GM12878 (cell line): ENCODE data around the gene DUS4L. TPM values are rescaled to one million over a fixed set of nuclear protein-coding genes. Genes with fewer than 3 reads are reported as not detected.

Source experiments
- ATAC-seq: fragments of 200-7000 bp; cut with Tn5 transposase; 3 replicates; pipeline ENCODE4 v1.9.1; 2020; ENCODE audit warnings: mild to moderate bottlenecking, moderate library complexity
- BruUV-seq: library from RNA; stranded (reverse); fragments of 400-500 nt; replicated peaks from 2 replicates; lab custom pipeline; 2021; lab: Mats Ljungman, UMichigan
- CTCF ChIA-PET: fragments of 300-600 bp; sonication (Branson Sonifier 250); formaldehyde crosslinking; extraction: SDS; loops from one replicate; lab custom pipeline; 2021; ENCODE audit warnings: inconsistent platforms; lab: Yijun Ruan, JAX
- POLR2A ChIA-PET: fragments of 350-600 bp; formaldehyde crosslinking; extraction: SDS; loops from one replicate; lab custom pipeline; 2021; ENCODE audit warnings: inconsistent platforms; lab: Charles Lee
- RAD21 ChIA-PET: fragments of 300-600 bp; sonication (Branson Sonifier 250); formaldehyde crosslinking; loops from one replicate; lab custom pipeline; 2023; ENCODE audit warnings: antibody characterized with exemption; ENCODE audit not compliant: unreplicated experiment; lab: Charles Lee
- SMC1A ChIA-PET: fragments of 300-600 bp; sonication (Branson Sonifier 250); formaldehyde crosslinking; loops from one replicate; lab custom pipeline; 2023; ENCODE audit not compliant: unreplicated experiment, uncharacterized antibody; lab: Charles Lee
- DNase-seq: peaks from one replicate; pipeline ENCODE4 v3.0.0-alpha.2; 2011; ENCODE audit warnings: low read depth, low spot score
- FAIRE-seq: peaks from 3 replicates; lab custom pipeline; 2011; peaks lifted over from hg19 to GRCh38; lab: Jason Lieb, UNC
- H2AFZ ChIP-seq: 2 replicates; pipeline ENCODE4 v1.6.0; 2011; ENCODE audit warnings: low read depth, low read length, control low read depth; ENCODE audit not compliant: control insufficient read depth
- H3K27ac ChIP-seq: 2 replicates; pipeline ENCODE4 v1.5.1; 2011; ENCODE audit warnings: control low read depth; ENCODE audit not compliant: control insufficient read depth, insufficient read depth
- H3K27me3 ChIP-seq, 2 experiments: replicated peaks in 1 of 2; 2 replicates each; pipeline versions ENCODE4 v1.6.0 to v1.6.1; 2011; ENCODE audit warnings: low read length in 1 of 2; ENCODE audit not compliant: control insufficient read depth in 2 of 2, insufficient read depth in 2 of 2
- H3K36me3 ChIP-seq, 2 experiments: 2 replicates each; pipeline ENCODE4 v1.5.1; 2011; ENCODE audit warnings: low read length in 1 of 2; ENCODE audit not compliant: control insufficient read depth in 2 of 2, insufficient read depth in 2 of 2
- H3K4me1 ChIP-seq: 2 replicates; pipeline ENCODE4 v1.6.1; 2011; ENCODE audit warnings: mild to moderate bottlenecking, low read length, moderate library complexity, mixed read lengths; ENCODE audit not compliant: control insufficient read depth, insufficient read depth
- H3K4me2 ChIP-seq: 2 replicates; pipeline ENCODE4 v1.6.0; 2011; ENCODE audit warnings: control low read depth; ENCODE audit not compliant: control insufficient read depth, insufficient read depth
- H3K4me3 ChIP-seq: fragments of 200-600 bp; sonication (generic); 2 replicates; pipeline ENCODE4 v1.5.1; 2016
- H3K79me2 ChIP-seq: 2 replicates; pipeline ENCODE4 v1.6.0; 2011; ENCODE audit warnings: low read length; ENCODE audit not compliant: control insufficient read depth, insufficient read depth
- H3K9ac ChIP-seq: 2 replicates; pipeline ENCODE4 v1.8.0; 2011; ENCODE audit warnings: low read length, control low read depth, mixed read lengths; ENCODE audit not compliant: control insufficient read depth, insufficient read depth
- H3K9me3 ChIP-seq: replicated peaks from 3 replicates; pipeline ENCODE4 v1.5.1; 2011; ENCODE audit warnings: mild to moderate bottlenecking, low read length; ENCODE audit not compliant: control insufficient read depth, insufficient read depth
- H4K20me1 ChIP-seq: 2 replicates; pipeline ENCODE4 v1.6.0; 2011; ENCODE audit not compliant: control insufficient read depth, insufficient read depth
- CUX1 ChIP-seq: IDR thresholded peaks from 2 replicates; pipeline ENCODE4 v1.6.1; 2012; ENCODE audit warnings: improper control_type of control experiment, low read depth, low read length; ENCODE audit not compliant: insufficient replicate concordance
- NKRF ChIP-seq: fragments of 450-650 bp; conservative IDR thresholded peaks from 2 replicates; pipeline ENCODE4 v1.6.1; 2017; ENCODE audit warnings: mild to moderate bottlenecking, moderate library complexity
- SMAD5 ChIP-seq: IDR thresholded peaks from 2 replicates; pipeline ENCODE4 v1.6.1; 2016; ENCODE audit warnings: antibody characterized with exemption, low read depth
- WGBS: methylation state at CpG from one replicate; pipeline ENCODE4 v1.1.6; 2016; ENCODE audit warnings: low lambda C conversion rate; ENCODE audit not compliant: insufficient replicate concordance, insufficient coverage; ENCODE audit errors: missing lambda C conversion rate; 5-methylcytosine and 5-hydroxymethylcytosine counted together
- in situ Hi-C: fragments of 300-500 bp; cut with MboI; formaldehyde crosslinking; loops from 9 replicates; pipeline ENCODE4 v1.14.3; 2018; ENCODE audit warnings: mixed read lengths
- intact Hi-C: fragments of 100-400 bp; cut with micrococcal nuclease; formaldehyde crosslinking; loops from one replicate; pipeline ENCODE4 v1.14.2; 2022; ENCODE audit not compliant: unreplicated experiment
- polyA plus RNA-seq, 11 experiments: library from polyadenylated mRNA; depleted of rRNA in 4 of 11; unstranded in 6 of 11; stranded (reverse) in 5 of 11; fragments of >200 nt; fragmentation: Nextera tagmentation in 4 of 11; fragmentation: Illumina TruSeq in 1 of 11; extraction: Ambion mirVana in 4 of 11; extraction: Trizol in 1 of 11; gene quantifications; 1 replicate in 1 of 11; 2 replicates in 10 of 11; pipeline versions ENCODE4 v1.2.1 to v1.2.3, GENCODE V29; 2011 to 2016; ENCODE audit warnings: inconsistent platforms in 2 of 11, missing spikeins in 2 of 11, low read depth in 1 of 11
- total RNA-seq, 4 experiments: library from RNA; depleted of rRNA in 3 of 4; stranded (reverse); fragments of >200 nt in 3 of 4; fragmentation: Illumina TruSeq in 1 of 4; extraction: Trizol in 1 of 4; gene quantifications; 2 replicates each; pipeline versions ENCODE4 v1.2.1 to v1.2.3, GENCODE V29; 2013 to 2021

Gene DUS4L
- total and polyA plus RNA-seq, 10 of the 15 experiments (the other 5 are each of a cell fraction or from before 2014, with no cell fraction given) = 5.3 to 15.3 (median 12.8) TPM

DNA sequence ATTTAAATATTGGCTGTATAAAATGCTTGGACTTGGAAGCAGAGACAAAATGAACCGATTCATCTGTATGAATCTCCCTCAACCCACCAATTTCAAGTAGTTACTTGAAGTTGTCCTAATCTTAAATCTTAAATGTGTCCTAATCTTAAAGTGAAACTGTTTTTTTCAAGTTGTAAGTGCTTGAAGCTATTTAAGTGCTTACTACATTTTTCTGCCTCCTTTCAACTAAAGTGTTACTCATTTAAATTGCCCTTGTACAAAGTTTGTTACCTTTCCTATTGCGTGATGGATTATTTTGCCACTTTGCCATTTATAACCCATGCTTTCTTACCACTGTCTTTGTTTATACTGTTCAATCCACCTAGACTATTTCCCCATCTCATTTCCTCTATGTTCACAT lies 19.1 kb downstream of the DUS4L start:
- no peaks in the 10 kb centered on the region; the same call in 1 of the 2 replicates for H3K4me1 ChIP-seq
- H3K4me3 ChIP-seq = no peak overlapping the region
- no peak overlapping the region for H2AFZ ChIP-seq
- ChIA-PET POLR2A (interaction anchor here (1.4 kb wide), 1 partner anchor 14 kb away, joined by 3 read pairs; no protein-coding TSS in a partner anchor), SMC1A (interaction anchor here (0.7 to 0.8 kb wide), 2 partner anchors 9 to 161 kb away, joined by 3 read pairs; no protein-coding TSS in a partner anchor), RAD21 (interaction anchor here (0.6 kb wide), 1 partner anchor 141 kb away, joined by 3 read pairs; no protein-coding TSS in a partner anchor), CTCF (interaction anchor here (1.1 to 2.1 kb wide), 4 partner anchors 12 to 160 kb away, joined by 3 to 6 read pairs (median 3); partner anchors contain the start of genes COG5 and DUS4L)
- H3K9me3 ChIP-seq = no peaks in the 10 kb centered on the region
- FAIRE-seq (no peak), ATAC-seq (no peak), DNase-seq (no peak)
- H3K79me2 ChIP-seq = peaks cover 6% of the 10 kb centered on the region
- 0 out of 2 replicates have a peak overlapping the region, but pooled peaks have one; percentile 15 for H3K4me2 ChIP-seq
- H3K27me3 ChIP-seq = no peaks in the 10 kb centered on the region
- intact Hi-C loops = loop anchor here (10.0 kb wide), 1 partner anchor 142 kb away; no protein-coding TSS in a partner anchor
- no peak for TF ChIP-seq NKRF
- no peak for TF ChIP-seq CUX1
- no peak for TF ChIP-seq SMAD5
- in situ Hi-C loops = no loop called here
- H3K36me3 ChIP-seq = peaks cover 0 to 2% of the 10 kb centered on the region in 2 experiments; a peak in 1 of 4 replicates
- BruUV-seq = no TSS peak
- no peaks in the 10 kb centered on the region for H4K20me1 ChIP-seq
- WGBS = 98% methylated on average over 2 of the region's 2 CpGs
- no peak overlapping the region for H3K27ac ChIP-seq
- no peak overlapping the region for H3K9ac ChIP-seq
